IMR-90 (cell line): ENCODE data around the gene FBXL13. TPM values are rescaled to one million over a fixed set of nuclear protein-coding genes. Genes with fewer than 3 reads are reported as not detected.
A peak's percentile ranks its signal among the peaks of the same experiment; 100 is the strongest.

Source experiments
- ATAC-seq: fragments of 200-7000 bp; cut with Tn5 transposase; 2 replicates; pipeline ENCODE4 v1.9.1; 2020; ENCODE audit warnings: low read depth, mild to moderate bottlenecking, moderate library complexity
- BruUV-seq: library from RNA; stranded (reverse); fragments of 400-500 nt; replicated peaks from 2 replicates; lab custom pipeline; 2021; lab: Mats Ljungman, UMichigan
- CTCF ChIA-PET: fragments of 300-600 bp; formaldehyde crosslinking; extraction: SDS; loops from one replicate; lab custom pipeline; 2021; ENCODE audit warnings: antibody characterized with exemption; lab: Yijun Ruan, JAX
- POLR2A ChIA-PET: fragments of 300-600 bp; sonication (Branson Sonifier 250); formaldehyde crosslinking; loops from one replicate; lab custom pipeline; 2022; ENCODE audit warnings: antibody characterized with exemption; ENCODE audit not compliant: unreplicated experiment; lab: Charles Lee
- DNase-seq: peaks from one replicate; pipeline ENCODE4 v3.0.0; 2013
- H2AFZ ChIP-seq: replicated peaks from 2 replicates; pipeline ENCODE3; 2013; ENCODE audit warnings: low read length, mild to moderate bottlenecking; ENCODE audit not compliant: poor library complexity
- H2AK5ac ChIP-seq: 2 replicates; pipeline ENCODE4 v1.6.1; 2013; ENCODE audit warnings: low read depth, low read length, inconsistent platforms
- H2AK9ac ChIP-seq: replicated peaks from 2 replicates; pipeline ENCODE3; 2013; ENCODE audit warnings: mild to moderate bottlenecking, low read depth, low read length, moderate library complexity; ENCODE audit not compliant: poor library complexity
- H2BK120ac ChIP-seq: 2 replicates; pipeline ENCODE4 v1.6.1; 2013; ENCODE audit warnings: low read depth, low read length, inconsistent platforms
- H2BK15ac ChIP-seq: 3 replicates; pipeline ENCODE4 v1.6.1; 2013; ENCODE audit warnings: low read depth, low read length, inconsistent platforms
- H2BK20ac ChIP-seq: 2 replicates; pipeline ENCODE4 v1.6.1; 2013; ENCODE audit warnings: low read depth, mild to moderate bottlenecking, inconsistent platforms, low read length, moderate library complexity
- H2BK5ac ChIP-seq: 2 replicates; pipeline ENCODE4 v1.6.1; 2013; ENCODE audit warnings: mild to moderate bottlenecking, low read depth, low read length, inconsistent platforms; ENCODE audit not compliant: poor library complexity, severe bottlenecking
- H3K14ac ChIP-seq: replicated peaks from 2 replicates; pipeline ENCODE4 v1.6.1; 2013; ENCODE audit warnings: low read depth, low read length, inconsistent platforms
- H3K18ac ChIP-seq: 2 replicates; pipeline ENCODE4 v1.6.1; 2013; ENCODE audit warnings: low read depth, low read length, control low read depth
- H3K23ac ChIP-seq: 2 replicates; pipeline ENCODE4 v1.6.1; 2013; ENCODE audit warnings: low read depth, low read length, inconsistent platforms
- H3K27ac ChIP-seq: 2 replicates; pipeline ENCODE4 v1.5.1; 2013; ENCODE audit warnings: mild to moderate bottlenecking, control low read depth, low read length; ENCODE audit not compliant: insufficient read depth
- H3K27me3 ChIP-seq: 2 replicates; pipeline ENCODE4 v1.6.1; 2013; ENCODE audit warnings: low read length; ENCODE audit not compliant: control insufficient read depth, insufficient read depth
- H3K36me3 ChIP-seq: 2 replicates; pipeline ENCODE4 v1.6.1; 2013; ENCODE audit warnings: low read length, mixed read lengths; ENCODE audit not compliant: control insufficient read depth, insufficient read depth
- H3K4ac ChIP-seq: 2 replicates; pipeline ENCODE4 v1.6.1; 2013; ENCODE audit warnings: low read depth, low read length, inconsistent platforms
- H3K4me1 ChIP-seq: 2 replicates; pipeline ENCODE4 v1.6.1; 2013; ENCODE audit warnings: low read length, mixed read lengths; ENCODE audit not compliant: control insufficient read depth, insufficient read depth
- H3K4me2 ChIP-seq: 2 replicates; pipeline ENCODE4 v1.6.1; 2013; ENCODE audit warnings: low read depth, mild to moderate bottlenecking, control low read depth, low read length, moderate library complexity
- H3K4me3 ChIP-seq: 2 replicates; pipeline ENCODE4 v1.5.1; 2013; ENCODE audit warnings: low read depth, mild to moderate bottlenecking, control low read depth, low read length, moderate library complexity; ENCODE audit not compliant: insufficient read depth
- H3K56ac ChIP-seq: 2 replicates; pipeline ENCODE4 v1.6.1; 2013; ENCODE audit warnings: low read length, inconsistent platforms; ENCODE audit not compliant: insufficient read depth; ENCODE audit errors: extremely low read depth
- H3K79me1 ChIP-seq, 2 experiments: 2 replicates each; pipeline ENCODE4 v1.6.1; 2013; ENCODE audit warnings: low read length in 2 of 2, inconsistent platforms in 1 of 2, low read depth in 1 of 2
- H3K9ac ChIP-seq: 2 replicates; pipeline ENCODE4 v1.6.1; 2013; ENCODE audit warnings: low read depth, low read length, control low read depth
- H3K9me1 ChIP-seq: 2 replicates; pipeline ENCODE4 v1.6.1; 2013; ENCODE audit warnings: low read length, inconsistent platforms; ENCODE audit not compliant: insufficient read depth
- H3K9me3 ChIP-seq: 2 replicates; pipeline ENCODE4 v1.6.1; 2013; ENCODE audit warnings: low read length; ENCODE audit not compliant: control insufficient read depth, insufficient read depth
- H4K20me1 ChIP-seq: 2 replicates; pipeline ENCODE4 v1.6.1; 2013; ENCODE audit warnings: low read length, inconsistent platforms; ENCODE audit not compliant: insufficient read depth
- H4K5ac ChIP-seq: 2 replicates; pipeline ENCODE4 v1.6.1; 2013; ENCODE audit warnings: mild to moderate bottlenecking, low read depth, low read length, control low read depth
- H4K8ac ChIP-seq, 2 experiments: 2 replicates each; pipeline ENCODE4 v1.6.1; 2013; ENCODE audit warnings: low read depth in 2 of 2, low read length in 2 of 2, control low read depth in 1 of 2, inconsistent platforms in 1 of 2
- H4K91ac ChIP-seq: 2 replicates; pipeline ENCODE4 v1.6.1; 2013; ENCODE audit warnings: low read depth, low read length, inconsistent platforms; ENCODE audit not compliant: insufficient read depth
- CEBPB ChIP-seq: IDR thresholded peaks from 2 replicates; pipeline ENCODE4 v1.6.1; 2012; ENCODE audit warnings: low read depth, low read length, improper control_type of control experiment
- FOS ChIP-seq: fragments of 150-350 bp; IDR thresholded peaks from 2 replicates; pipeline ENCODE4 v1.6.1; 2016; ENCODE audit warnings: low read depth, low read length
- WGBS, 2 experiments: methylation state at CpG; one replicate each; pipeline versions ENCODE4 v1.1.5 to v1.1.7; 2013; ENCODE audit warnings: missing lambda C conversion rate in 2 of 2; ENCODE audit not compliant: insufficient read length in 1 of 2; ENCODE audit errors: extremely low coverage in 2 of 2; 5-methylcytosine and 5-hydroxymethylcytosine counted together
- dilution Hi-C: fragments of 300-500 bp; cut with HindIII; formaldehyde crosslinking; loops from one replicate; pipeline ENCODE4 v1.14.3; 2018; ENCODE audit warnings: low sequenced_read_pairs; ENCODE audit not compliant: unreplicated experiment
- in situ Hi-C: fragments of 300-500 bp; cut with MboI; formaldehyde crosslinking; loops from 3 replicates; pipeline ENCODE4 v1.14.3; 2019; ENCODE audit warnings: low sequenced_read_pairs, inconsistent platforms, mixed read lengths
- intact Hi-C: fragments of 100-400 bp; cut with micrococcal nuclease; formaldehyde crosslinking; loops from 2 replicates; pipeline ENCODE4 v1.10.0; 2022
- polyA plus RNA-seq, 3 experiments: library from polyadenylated mRNA; depleted of rRNA; stranded (reverse); fragments of >200 nt; gene quantifications; 2 replicates each; pipeline ENCODE4 v1.2.3, GENCODE V29; 2012; ENCODE audit warnings: low replicate concordance in 1 of 3
- total RNA-seq: library from RNA; depleted of rRNA; stranded (reverse); fragments of >200 nt; gene quantifications from 2 replicates; pipeline ENCODE4 v1.2.3, GENCODE V29; 2012

The FBXL13 gene
- total and polyA plus RNA-seq, 2 of the 4 experiments (the other 2 are of a cell fraction), result 0.24 to 0.36 TPM

DNA sequence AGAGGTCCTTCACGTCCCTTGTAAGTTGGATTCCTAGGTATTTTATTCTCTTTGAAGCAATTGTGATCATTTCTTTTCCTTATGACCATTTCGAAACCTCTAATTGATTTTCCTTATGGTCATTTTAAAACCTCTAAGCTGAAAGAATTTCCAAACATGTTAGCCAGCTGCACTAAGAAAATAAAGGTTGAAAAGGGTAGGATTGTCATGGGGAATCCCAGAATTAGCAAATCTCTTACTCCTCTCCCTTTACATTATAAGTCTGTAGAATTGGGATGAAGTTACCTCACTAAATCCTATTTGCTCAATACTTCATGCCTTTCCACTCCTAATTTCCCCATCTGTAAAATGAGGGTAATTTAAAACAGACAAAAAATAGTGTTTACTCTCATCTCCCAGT, 246.3 kb downstream of the FBXL13 start:
- no peak overlapping the region for H2AFZ ChIP-seq
- no peak overlapping the region for H3K18ac ChIP-seq
- H3K9ac ChIP-seq, result no peak overlapping the region
- H2BK20ac ChIP-seq, result no peak overlapping the region
- no peak overlapping the region for H2BK15ac ChIP-seq
- H3K27me3 ChIP-seq, result no peaks in the 10 kb centered on the region
- H3K4me3 ChIP-seq, result no peak overlapping the region
- no peaks in the 10 kb centered on the region for H4K20me1 ChIP-seq
- no peak overlapping the region for H3K23ac ChIP-seq
- ATAC-seq (no peak; the same call in 1 of the 2 replicates), DNase-seq (peak; percentile 90)
- H2AK9ac ChIP-seq, result no peak overlapping the region
- H3K4me2 ChIP-seq, result no peak overlapping the region
- H3K79me1 ChIP-seq, result no peaks in the 10 kb centered on the region
- H3K36me3 ChIP-seq, result no peaks in the 10 kb centered on the region
- no peak overlapping the region for H2AK5ac ChIP-seq
- no peak overlapping the region for H4K8ac ChIP-seq
- no peak overlapping the region for H4K5ac ChIP-seq
- ChIA-PET CTCF (interaction anchor here (0.7 kb wide), 1 partner anchor 26 kb away, joined by 4 read pairs; no protein-coding TSS in a partner anchor), POLR2A (no interaction called here)
- H2BK120ac ChIP-seq, result no peak overlapping the region
- H3K9me1 ChIP-seq, result no peaks in the 10 kb centered on the region
- no TSS peak for BruUV-seq
- dilution Hi-C loops (no loop called here), intact Hi-C loops (no loop called here), in situ Hi-C loops (no loop called here)
- no peak overlapping the region for H3K4ac ChIP-seq
- no peak overlapping the region for H3K56ac ChIP-seq
- no peaks in the 10 kb centered on the region for H3K9me3 ChIP-seq
- peaks cover 13% of the 10 kb centered on the region for H3K4me1 ChIP-seq
- TF ChIP-seq CEBPB (peak; percentile 72), FOS (no peak)
- no peak overlapping the region for H2BK5ac ChIP-seq
- H4K91ac ChIP-seq, result no peak overlapping the region
- no peak overlapping the region for H3K14ac ChIP-seq
- no peak overlapping the region for H3K27ac ChIP-seq
- no CpG with 5 or more reads among the region's 2 CpGs for WGBS, 2 experiments
